ENCODE results near the gene SRRM4.
"Not testable (repeated sequence)": the region's sequence is repeated elsewhere in the genome, so short reads cannot be mapped to it uniquely, and the experiment has no call there.

SRRM4 gene

GRCh38 chr12:118981285-118982211 is at the start of gene SRRM4:
Gene SRRM4, plus strand, starts transcription at chr12:118981541. Its CDS starts 342 bp downstream, at chr12:118981883.
- no peak for DNase-seq (ENCODE audit: low read depth)

GRCh38 chr12:118946256-118946655 is 35.1 kb upstream of the SRRM4 start:
- no peak for DNase-seq (ENCODE audit: low read depth)

- DNase-seq (ENCODE audit: low read depth): no peak
Observed at GRCh38 chr12:118958520-118958919, 22.8 kb upstream of the SRRM4 start.

- no peak for DNase-seq (ENCODE audit: low read depth)
Observed at GRCh38 chr12:118959348-118959747, 22.0 kb upstream of the SRRM4 start.

GRCh38 chr12:118959985-118960560 is 21.3 kb upstream of the SRRM4 start:
- DNase-seq (ENCODE audit: low read depth): no peak

- DNase-seq (ENCODE audit: low read depth): no peak
Observed at GRCh38 chr12:118960865-118961264, 20.5 kb upstream of the SRRM4 start.

GRCh38 chr12:118964988-118965387 is 16.4 kb upstream of the SRRM4 start:
- DNase-seq (ENCODE audit: low read depth): no peak

GRCh38 chr12:118970856-118971255 is 10.5 kb upstream of the SRRM4 start:
- DNase-seq (ENCODE audit: low read depth): no peak

GRCh38 chr12:118972982-118973381 is 8.4 kb upstream of the SRRM4 start:
- no peak for DNase-seq (ENCODE audit: low read depth)

GRCh38 chr12:118979763-118980406 is 1.5 kb upstream of the SRRM4 start:
- DNase-seq (ENCODE audit: low read depth): peak; percentile 2

GRCh38 chr12:118980407-118981014 is 830 bp upstream of the SRRM4 start:
- no peak for DNase-seq (ENCODE audit: low read depth)

GRCh38 chr12:118982302-118982701 is 961 bp downstream of the SRRM4 start:
- DNase-seq (ENCODE audit: low read depth): no peak

GRCh38 chr12:118982984-118983761 is 1.8 kb downstream of the SRRM4 start:
- DNase-seq (ENCODE audit: low read depth): no peak

- no peak for DNase-seq (ENCODE audit: low read depth)
Observed at GRCh38 chr12:118984161-118984943, 3.0 kb downstream of the SRRM4 start.

- no peak for DNase-seq (ENCODE audit: low read depth)
Observed at GRCh38 chr12:118986050-118986449, 4.7 kb downstream of the SRRM4 start.

- DNase-seq (ENCODE audit: low read depth): no peak
Observed at GRCh38 chr12:118999107-118999506, 17.8 kb downstream of the SRRM4 start.

- DNase-seq (ENCODE audit: low read depth): no peak
Observed at GRCh38 chr12:119005085-119005484, 23.7 kb downstream of the SRRM4 start.

- DNase-seq (ENCODE audit: low read depth): no peak
Observed at GRCh38 chr12:119005913-119006312, 24.6 kb downstream of the SRRM4 start.

GRCh38 chr12:119006746-119007145 is 25.4 kb downstream of the SRRM4 start:
- DNase-seq (ENCODE audit: low read depth): no peak

- not testable (repeated sequence) for DNase-seq (ENCODE audit: low read depth)
Observed at GRCh38 chr12:119008273-119008672, 26.9 kb downstream of the SRRM4 start.

GRCh38 chr12:119008691-119009221 is 27.4 kb downstream of the SRRM4 start:
- DNase-seq (ENCODE audit: low read depth): no peak
